ENCODE data around the gene HSF2.
A peak's percentile ranks its signal among the peaks of the same experiment; 100 is the strongest.

Gene HSF2

GRCh38 chr6:122392564-122393350 is 6.7 kb upstream of the HSF2 start:
- H3K79me2 ChIP-seq (ENCODE audit: low read length) = no peaks in the 10 kb centered on the region
- H4K20me1 ChIP-seq (ENCODE audit: insufficient read depth, low read length) = no peaks in the 10 kb centered on the region
- no peaks in the 10 kb centered on the region for H3K36me3 ChIP-seq (replicated peaks; ENCODE audit: low read depth, low read length)
- no peak overlapping the region for H3K4me3 ChIP-seq (ENCODE audit: low read length)
- no peaks in the 10 kb centered on the region for H3K4me1 ChIP-seq (ENCODE audit: low read length)
- H3K27me3 ChIP-seq (ENCODE audit: low read depth, low read length) = no peaks in the 10 kb centered on the region
- no peak overlapping the region for H3K27ac ChIP-seq (ENCODE audit: low read length)
- H3K9me3 ChIP-seq (ENCODE audit: insufficient read depth, low read length) = no peaks in the 10 kb centered on the region
- no peak overlapping the region for H2AFZ ChIP-seq (ENCODE audit: low read depth, low read length)
- no peak overlapping the region for H3K4me2 ChIP-seq (ENCODE audit: low read length)
- no peak overlapping the region for H3K9ac ChIP-seq (ENCODE audit: low read length)
- TF ChIP-seq EZH2phosphoT487 (IDR thresholded peaks at IDR 0.05; ENCODE audit: low read depth) (no peak), CTCF (IDR thresholded peaks at IDR 0.05; ENCODE audit: low read depth, low read length) (no peak)

- Histone ChIP-seq H3K4me2 (ENCODE audit: low read length) (no peak overlapping the region), H3K9me3 (ENCODE audit: insufficient read depth, low read length) (no peaks in the 10 kb centered on the region), H3K36me3 (replicated peaks; ENCODE audit: low read depth, low read length) (no peaks in the 10 kb centered on the region), H3K79me2 (ENCODE audit: low read length) (no peaks in the 10 kb centered on the region), H3K4me1 (ENCODE audit: low read length) (no peaks in the 10 kb centered on the region), H3K9ac (ENCODE audit: low read length) (no peak overlapping the region), H3K4me3 (ENCODE audit: low read length) (no peak overlapping the region), H4K20me1 (ENCODE audit: insufficient read depth, low read length) (no peaks in the 10 kb centered on the region), H2AFZ (ENCODE audit: low read depth, low read length) (no peak overlapping the region), H3K27me3 (ENCODE audit: low read depth, low read length) (no peaks in the 10 kb centered on the region), H3K27ac (ENCODE audit: low read length) (no peak overlapping the region)
- TF ChIP-seq CTCF (IDR thresholded peaks at IDR 0.05; ENCODE audit: low read depth, low read length) (no peak), EZH2phosphoT487 (IDR thresholded peaks at IDR 0.05; ENCODE audit: low read depth) (no peak)
These were observed 6.0 kb upstream of the HSF2 start for GRCh38 chr6:122393351-122393896.

GRCh38 chr6:122394016-122394415 is 5.4 kb upstream of the HSF2 start:
- Histone ChIP-seq H3K27ac (ENCODE audit: low read length) (no peak overlapping the region), H3K27me3 (ENCODE audit: low read depth, low read length) (no peaks in the 10 kb centered on the region), H3K9me3 (ENCODE audit: insufficient read depth, low read length) (no peaks in the 10 kb centered on the region), H3K4me3 (ENCODE audit: low read length) (no peak overlapping the region), H3K4me1 (ENCODE audit: low read length) (peaks cover 3% of the 10 kb centered on the region), H4K20me1 (ENCODE audit: insufficient read depth, low read length) (no peaks in the 10 kb centered on the region), H3K79me2 (ENCODE audit: low read length) (no peaks in the 10 kb centered on the region), H3K9ac (ENCODE audit: low read length) (no peak overlapping the region), H2AFZ (ENCODE audit: low read depth, low read length) (no peak overlapping the region), H3K36me3 (replicated peaks; ENCODE audit: low read depth, low read length) (no peaks in the 10 kb centered on the region), H3K4me2 (ENCODE audit: low read length) (no peak overlapping the region)
- TF ChIP-seq EZH2phosphoT487 (IDR thresholded peaks at IDR 0.05; ENCODE audit: low read depth) (no peak), CTCF (IDR thresholded peaks at IDR 0.05; ENCODE audit: low read depth, low read length) (no peak)

- Histone ChIP-seq H3K4me1 (ENCODE audit: low read length) (peaks cover 12% of the 10 kb centered on the region), H3K79me2 (ENCODE audit: low read length) (peaks cover 45% of the 10 kb centered on the region), H3K27ac (ENCODE audit: low read length) (no peak overlapping the region), H3K9ac (ENCODE audit: low read length) (peak overlapping the region; percentile 33; the same call in 1 of the 2 replicates), H2AFZ (ENCODE audit: low read depth, low read length) (peak overlapping the region; percentile 86), H3K27me3 (ENCODE audit: low read depth, low read length) (no peaks in the 10 kb centered on the region), H3K36me3 (replicated peaks; ENCODE audit: low read depth, low read length) (no peaks in the 10 kb centered on the region), H4K20me1 (ENCODE audit: insufficient read depth, low read length) (peaks cover 19% of the 10 kb centered on the region; the same call in 1 of the 2 replicates), H3K4me2 (ENCODE audit: low read length) (peak overlapping the region; percentile 75), H3K9me3 (ENCODE audit: insufficient read depth, low read length) (no peaks in the 10 kb centered on the region), H3K4me3 (ENCODE audit: low read length) (peak overlapping the region; percentile 66)
- no peak for TF ChIP-seq CTCF (IDR thresholded peaks at IDR 0.05; ENCODE audit: low read depth, low read length)
- TF ChIP-seq EZH2phosphoT487 (IDR thresholded peaks at IDR 0.05; ENCODE audit: low read depth) = no peak
These were observed 451 bp upstream of the HSF2 start for GRCh38 chr6:122399055-122399347.
